ENCODE data around the gene PDZRN3.

DNA sequence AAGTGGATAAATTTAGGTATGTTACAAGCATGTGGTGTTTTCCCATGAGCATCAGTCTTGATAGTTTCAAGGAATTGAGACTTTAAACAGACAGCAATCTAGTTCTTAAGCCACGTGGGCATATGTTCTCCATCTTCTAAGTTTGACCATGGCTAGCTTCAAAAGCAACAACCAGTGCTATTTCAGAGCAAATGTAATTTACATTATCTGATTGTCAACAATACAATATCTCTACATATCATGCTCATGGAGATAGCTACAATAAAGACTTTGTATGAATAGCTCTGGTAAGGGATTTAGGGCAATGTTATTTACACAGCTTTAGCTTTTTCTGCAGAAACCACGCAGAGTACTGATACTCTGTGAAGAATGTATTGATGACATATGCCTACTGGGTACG is 38.8 kb upstream of the PDZRN3 start:
- TF ChIP-seq, protein P1, sequence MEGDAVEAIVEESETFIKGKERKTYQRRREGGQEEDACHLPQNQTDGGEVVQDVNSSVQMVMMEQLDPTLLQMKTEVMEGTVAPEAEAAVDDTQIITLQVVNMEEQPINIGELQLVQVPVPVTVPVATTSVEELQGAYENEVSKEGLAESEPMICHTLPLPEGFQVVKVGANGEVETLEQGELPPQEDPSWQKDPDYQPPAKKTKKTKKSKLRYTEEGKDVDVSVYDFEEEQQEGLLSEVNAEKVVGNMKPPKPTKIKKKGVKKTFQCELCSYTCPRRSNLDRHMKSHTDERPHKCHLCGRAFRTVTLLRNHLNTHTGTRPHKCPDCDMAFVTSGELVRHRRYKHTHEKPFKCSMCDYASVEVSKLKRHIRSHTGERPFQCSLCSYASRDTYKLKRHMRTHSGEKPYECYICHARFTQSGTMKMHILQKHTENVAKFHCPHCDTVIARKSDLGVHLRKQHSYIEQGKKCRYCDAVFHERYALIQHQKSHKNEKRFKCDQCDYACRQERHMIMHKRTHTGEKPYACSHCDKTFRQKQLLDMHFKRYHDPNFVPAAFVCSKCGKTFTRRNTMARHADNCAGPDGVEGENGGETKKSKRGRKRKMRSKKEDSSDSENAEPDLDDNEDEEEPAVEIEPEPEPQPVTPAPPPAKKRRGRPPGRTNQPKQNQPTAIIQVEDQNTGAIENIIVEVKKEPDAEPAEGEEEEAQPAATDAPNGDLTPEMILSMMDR (IDR thresholded peaks at IDR 0.05): no peak
- TF ChIP-seq POLR2AphosphoS5 (IDR thresholded peaks at IDR 0.05) (no peak), EP300 (IDR thresholded peaks at IDR 0.05) (no peak), POLR2A (IDR thresholded peaks at IDR 0.05) (no peak)
